Neuronal stem cell (in vitro differentiated cells): ENCODE measurements around the gene RPL7A.
A peak's percentile ranks its signal among the peaks of the same experiment; 100 is the strongest.

Experiments
- DNase-seq: peaks from one replicate; pipeline ENCODE4 v3.0.0-alpha.2; 2013; ENCODE audit warnings: low spot score
- H2AFZ ChIP-seq: one replicate; pipeline ENCODE4 v1.6.1; 2013; ENCODE audit warnings: mild to moderate bottlenecking, low read length, inconsistent platforms
- H2AK5ac ChIP-seq: 2 replicates; pipeline ENCODE4 v1.6.1; 2013; ENCODE audit warnings: low read depth, mild to moderate bottlenecking, inconsistent platforms, low read length, moderate library complexity, mixed read lengths
- H2BK120ac ChIP-seq: 2 replicates; pipeline ENCODE4 v1.6.1; 2013; ENCODE audit warnings: low read depth, mild to moderate bottlenecking, inconsistent platforms, low read length, moderate library complexity, mixed read lengths
- H2BK12ac ChIP-seq: one replicate; pipeline ENCODE4 v1.6.1; 2013; ENCODE audit warnings: low read length, inconsistent platforms
- H2BK15ac ChIP-seq: 2 replicates; pipeline ENCODE4 v1.6.1; 2013; ENCODE audit warnings: mild to moderate bottlenecking, low read length, inconsistent platforms, mixed read lengths
- H2BK5ac ChIP-seq: one replicate; pipeline ENCODE4 v1.6.1; 2013; ENCODE audit warnings: inconsistent platforms, mild to moderate bottlenecking, low read length, moderate library complexity
- H3K14ac ChIP-seq: one replicate; pipeline ENCODE4 v1.6.1; 2013; ENCODE audit warnings: low read length, inconsistent platforms
- H3K18ac ChIP-seq: 2 replicates; pipeline ENCODE4 v1.6.1; 2013; ENCODE audit warnings: low read length, inconsistent platforms
- H3K23ac ChIP-seq: 2 replicates; pipeline ENCODE4 v1.6.1; 2013; ENCODE audit warnings: low read depth, mild to moderate bottlenecking, mixed read lengths, low read length, inconsistent platforms; ENCODE audit not compliant: poor library complexity
- H3K27ac ChIP-seq: replicated peaks from 3 replicates; pipeline ENCODE4 v1.5.1; 2013; ENCODE audit warnings: low read length, inconsistent platforms
- H3K27me3 ChIP-seq, 3 experiments: 2 replicates each; pipeline ENCODE4 v1.6.1; 2013; ENCODE audit warnings: low read length in 3 of 3, mild to moderate bottlenecking in 2 of 3, inconsistent platforms in 1 of 3, low read depth in 1 of 3, mixed read lengths in 1 of 3, moderate library complexity in 1 of 3; ENCODE audit not compliant: control insufficient read depth in 3 of 3, insufficient read depth in 3 of 3
- H3K36me3 ChIP-seq, 2 donors: replicated peaks in 1 of 2; 2 replicates each; pipeline ENCODE4 v1.6.1; 2013; ENCODE audit warnings: low read length in 2 of 2; ENCODE audit not compliant: control insufficient read depth in 2 of 2, insufficient read depth in 2 of 2
- H3K4ac ChIP-seq: 2 replicates; pipeline ENCODE4 v1.6.1; 2013; ENCODE audit warnings: inconsistent platforms, mild to moderate bottlenecking, low read length, moderate library complexity
- H3K4me1 ChIP-seq, 2 donors: 1 replicate in 1 of 2; 2 replicates in 1 of 2; pipeline ENCODE4 v1.6.1; 2013; ENCODE audit warnings: low read length in 2 of 2, low read depth in 1 of 2; ENCODE audit not compliant: control insufficient read depth in 2 of 2, insufficient read depth in 1 of 2
- H3K4me2 ChIP-seq: one replicate; pipeline ENCODE4 v1.6.1; 2013; ENCODE audit warnings: mild to moderate bottlenecking, low read length, inconsistent platforms; ENCODE audit not compliant: insufficient read depth, poor library complexity, severe bottlenecking
- H3K4me3 ChIP-seq, 2 donors: 2 replicates each; pipeline ENCODE4 v1.5.1; 2013; ENCODE audit warnings: low read length in 2 of 2, mild to moderate bottlenecking in 2 of 2, inconsistent platforms in 1 of 2, moderate library complexity in 1 of 2
- H3K79me1 ChIP-seq: one replicate; pipeline ENCODE4 v1.6.1; 2013; ENCODE audit warnings: low read depth, mild to moderate bottlenecking, inconsistent platforms, low read length, moderate library complexity
- H3K9ac ChIP-seq: one replicate; pipeline ENCODE4 v1.6.1; 2013; ENCODE audit warnings: mild to moderate bottlenecking, low read depth, low read length, inconsistent platforms; ENCODE audit not compliant: poor library complexity
- H3K9me3 ChIP-seq, 2 donors: replicated peaks in 1 of 2; 2 replicates each; pipeline versions ENCODE3 to v1.6.1; 2013; ENCODE audit warnings: low read length in 2 of 2, mild to moderate bottlenecking in 2 of 2, inconsistent platforms in 1 of 2, low read depth in 1 of 2, mixed read lengths in 1 of 2, moderate library complexity in 1 of 2; ENCODE audit not compliant: control insufficient read depth in 2 of 2, insufficient read depth in 1 of 2
- H4K8ac ChIP-seq: one replicate; pipeline ENCODE4 v1.6.1; 2013; ENCODE audit warnings: low read depth, mild to moderate bottlenecking, inconsistent platforms, low read length, moderate library complexity
- H4K91ac ChIP-seq: one replicate; pipeline ENCODE4 v1.6.1; 2013; ENCODE audit warnings: low read length, low read depth, mild to moderate bottlenecking, inconsistent platforms; ENCODE audit not compliant: poor library complexity
- WGBS, 2 donors: extraction: QIAGEN DNeasy Blood & Tissue Kit; methylation state at CpG; one replicate each; pipeline ENCODE4 v1.1.7; 2013; ENCODE audit warnings: missing lambda C conversion rate in 2 of 2, mixed read lengths in 1 of 2; ENCODE audit not compliant: insufficient read length in 2 of 2, insufficient replicate concordance in 1 of 2; ENCODE audit errors: extremely low coverage in 2 of 2; 5-methylcytosine and 5-hydroxymethylcytosine counted together

The RPL7A gene

GRCh38 chr9:133306242-133307204 is 41.5 kb upstream of the RPL7A start:
- Histone ChIP-seq H3K4ac (no peak overlapping the region), H3K18ac (no peak overlapping the region), H3K4me3 (peak overlapping the region in 1 of 2 donors; percentile 18), H3K14ac (no peak overlapping the region), H3K36me3 (no peaks in the 10 kb centered on the region), H2BK5ac (no peak overlapping the region), H4K91ac (no peak overlapping the region), H2BK120ac (no peak overlapping the region), H2BK15ac (no peak overlapping the region), H3K79me1 (no peaks in the 10 kb centered on the region), H2AK5ac (peak overlapping the region; percentile 27), H3K4me1 (peaks cover 0 to 1% of the 10 kb centered on the region in 2 donors), H2BK12ac (no peak overlapping the region), H3K9me3 (peaks cover 2 to 3% of the 10 kb centered on the region in 2 donors), H3K4me2 (no peak overlapping the region), H3K27me3 (peaks cover 0 to 21% (median 0%) of the 10 kb centered on the region in 3 experiments), H3K27ac (no peak overlapping the region), H4K8ac (no peak overlapping the region), H3K23ac (no peak overlapping the region), H3K9ac (peak overlapping the region; percentile 7), H2AFZ (peak overlapping the region; percentile 72)
- no peak for DNase-seq
- WGBS, 2 donors: no CpG with 5 or more reads among the region's 31 CpGs

- DNase-seq: no peak
- Histone ChIP-seq H3K23ac (no peak overlapping the region), H2BK12ac (no peak overlapping the region), H3K9me3 (peaks cover 2 to 3% of the 10 kb centered on the region in 2 donors), H3K27ac (no peak overlapping the region), H3K4me1 (peaks cover 0 to 1% of the 10 kb centered on the region in 2 donors), H2AFZ (no peak overlapping the region), H4K91ac (no peak overlapping the region), H3K4me3 (no peak overlapping the region), H3K36me3 (no peaks in the 10 kb centered on the region), H2BK15ac (no peak overlapping the region), H4K8ac (no peak overlapping the region), H2BK5ac (no peak overlapping the region), H2BK120ac (no peak overlapping the region), H3K18ac (no peak overlapping the region), H3K14ac (no peak overlapping the region), H3K4me2 (no peak overlapping the region), H3K27me3 (peaks cover 0 to 13% (median 0%) of the 10 kb centered on the region in 3 experiments), H3K4ac (no peak overlapping the region), H2AK5ac (no peak overlapping the region), H3K9ac (no peak overlapping the region), H3K79me1 (no peaks in the 10 kb centered on the region)
- no CpG with 5 or more reads among the region's 16 CpGs for WGBS, 2 donors
These were observed 40.7 kb upstream of the RPL7A start for GRCh38 chr9:133307301-133307700.

GRCh38 chr9:133309608-133310007 is 38.4 kb upstream of the RPL7A start:
- no peak overlapping the region for H2BK12ac ChIP-seq
- H3K27ac ChIP-seq: no peak overlapping the region
- no peak overlapping the region for H2BK5ac ChIP-seq
- peaks cover 0 to 7% (median 0%) of the 10 kb centered on the region in 3 experiments for H3K27me3 ChIP-seq
- DNase-seq: no peak
- no peak overlapping the region for H3K4ac ChIP-seq
- no peak overlapping the region for H2AFZ ChIP-seq
- H3K18ac ChIP-seq: no peak overlapping the region
- no peak overlapping the region for H2BK120ac ChIP-seq
- no peak overlapping the region for H3K14ac ChIP-seq
- peaks cover 2 to 3% of the 10 kb centered on the region in 2 donors for H3K9me3 ChIP-seq
- H3K36me3 ChIP-seq: no peaks in the 10 kb centered on the region
- no peaks in the 10 kb centered on the region for H3K79me1 ChIP-seq
- no peak overlapping the region for H4K8ac ChIP-seq
- no peak overlapping the region for H3K4me2 ChIP-seq
- no peak overlapping the region for H3K23ac ChIP-seq
- H3K4me1 ChIP-seq: no peaks in the 10 kb centered on the region
- no peak overlapping the region for H2AK5ac ChIP-seq
- H4K91ac ChIP-seq: no peak overlapping the region
- no CpG with 5 or more reads among the region's 6 CpGs for WGBS, 2 donors
- H2BK15ac ChIP-seq: no peak overlapping the region
- H3K9ac ChIP-seq: no peak overlapping the region
- H3K4me3 ChIP-seq: no peak overlapping the region

- H3K14ac ChIP-seq: no peak overlapping the region
- no peak overlapping the region for H4K8ac ChIP-seq
- no peak overlapping the region for H3K18ac ChIP-seq
- no peak overlapping the region for H2AFZ ChIP-seq
- H3K9ac ChIP-seq: no peak overlapping the region
- no peak for DNase-seq
- H2BK15ac ChIP-seq: no peak overlapping the region
- no peaks in the 10 kb centered on the region for H3K79me1 ChIP-seq
- no peaks in the 10 kb centered on the region for H3K36me3 ChIP-seq
- no peak overlapping the region for H3K4me3 ChIP-seq
- H3K9me3 ChIP-seq: no peaks in the 10 kb centered on the region
- no peak overlapping the region for H2BK120ac ChIP-seq
- H3K27ac ChIP-seq: no peak overlapping the region
- H2AK5ac ChIP-seq: no peak overlapping the region
- H2BK12ac ChIP-seq: no peak overlapping the region
- no peak overlapping the region for H3K23ac ChIP-seq
- no peaks in the 10 kb centered on the region for H3K27me3 ChIP-seq
- no peak overlapping the region for H4K91ac ChIP-seq
- no peaks in the 10 kb centered on the region for H3K4me1 ChIP-seq
- H2BK5ac ChIP-seq: no peak overlapping the region
- H3K4me2 ChIP-seq: no peak overlapping the region
- H3K4ac ChIP-seq: no peak overlapping the region
- WGBS, 2 donors: no CpG with 5 or more reads among the region's 2 CpGs
These were observed 32.0 kb upstream of the RPL7A start for GRCh38 chr9:133315997-133316396.
